Activated T-helper 1 cell treated with Interleukin-2 at 50 U/mL for 16 hours (primary cell): Measurements from ENCODE around the gene TEDC1.

Source experiments
- DNase-seq: peaks from one replicate; pipeline ENCODE4 v3.0.0-alpha.2; 2020; ENCODE audit warnings: low read depth

TEDC1 gene

GRCh38 chr14:105486163-105486973 is 4.7 kb upstream of the TEDC1 start, which contains the start of gene CRIP1:
CRIP1 (plus strand) TSS chr14:105486886; CDS start chr14:105487260, 374 bp downstream.
- DNase-seq = no peak

GRCh38 chr14:105486974-105487448 is 4.0 kb upstream of the TEDC1 start:
- no peak for DNase-seq

GRCh38 chr14:105487449-105487985 is 3.5 kb upstream of the TEDC1 start:
- peak; percentile 65 for DNase-seq

GRCh38 chr14:105487986-105488777 is 2.9 kb upstream of the TEDC1 start:
- DNase-seq = no peak

- no peak for DNase-seq
These were observed 2.1 kb upstream of the TEDC1 start for GRCh38 chr14:105488781-105489541.

- peak; percentile 81 for DNase-seq
These were observed 1.3 kb upstream of the TEDC1 start for GRCh38 chr14:105489542-105490266.

- DNase-seq = no peak
These were observed 827 bp upstream of the TEDC1 start for GRCh38 chr14:105490267-105490571.

GRCh38 chr14:105491366-105491973 is 424 bp downstream of the TEDC1 start:
- peak; percentile 70 for DNase-seq

- DNase-seq = no peak
These were observed 1.3 kb downstream of the TEDC1 start for GRCh38 chr14:105492031-105492970.

GRCh38 chr14:105492971-105493871 is 2.2 kb downstream of the TEDC1 start:
- DNase-seq = no peak

- DNase-seq = no peak
These were observed 3.0 kb downstream of the TEDC1 start for GRCh38 chr14:105493921-105494605.

GRCh38 chr14:105494606-105494929 is 3.5 kb downstream of the TEDC1 start:
- no peak for DNase-seq

GRCh38 chr14:105495101-105495989 is 4.3 kb downstream of the TEDC1 start:
- no peak for DNase-seq

GRCh38 chr14:105495990-105496830 is 5.2 kb downstream of the TEDC1 start:
- no peak for DNase-seq

GRCh38 chr14:105496831-105497591 is 6.0 kb downstream of the TEDC1 start:
- DNase-seq = no peak
